Ovary (tissue), 9 donors: ENCODE data around the gene SLC2A1. TPM values are rescaled to one million over a fixed set of nuclear protein-coding genes. Genes with fewer than 3 reads are reported as not detected.
"Not testable (repeated sequence)": the region's sequence is repeated elsewhere in the genome, so short reads cannot be mapped to it uniquely, and the experiment has no call there.

ENCODE experiments used
- DNase-seq, 5 donors: peaks; one replicate each; pipeline ENCODE4 v3.0.0-alpha.2; 2019 to 2020
- H3K27ac ChIP-seq, 2 donors: fragments of 200-600 bp; one replicate each; pipeline versions ENCODE4 v1.5.1 to v1.8.0; 2019 to 2022
- H3K27me3 ChIP-seq: fragments of 200-600 bp; one replicate; pipeline ENCODE4 v1.8.0; 2022
- H3K36me3 ChIP-seq: fragments of 200-600 bp; sonication (generic); one replicate; pipeline ENCODE4 v1.5.1; 2019
- H3K4me1 ChIP-seq: one replicate; pipeline ENCODE4 v1.8.1; 2013; ENCODE audit warnings: mild to moderate bottlenecking, moderate library complexity; ENCODE audit not compliant: insufficient read depth
- H3K4me3 ChIP-seq: fragments of 200-600 bp; sonication (generic); one replicate; pipeline ENCODE4 v1.5.1; 2017
- H3K9me3 ChIP-seq, 2 donors: fragments of 200-600 bp in 1 of 2; sonication (generic) in 1 of 2; one replicate each; pipeline versions ENCODE4 v1.5.1 to v1.8.1; 2013 to 2019; ENCODE audit warnings: mild to moderate bottlenecking in 1 of 2, moderate library complexity in 1 of 2
- EP300 ChIP-seq: sonication (generic); formaldehyde crosslinking; IDR thresholded peaks from one replicate; pipeline ENCODE4 v1.6.1; 2017; ENCODE audit warnings: antibody characterized with exemption
- POLR2A ChIP-seq: fragments of 450-650 bp; IDR thresholded peaks from one replicate; pipeline ENCODE4 v1.6.1; 2017; ENCODE audit warnings: antibody characterized with exemption, mild to moderate bottlenecking, moderate library complexity
- WGBS, 3 donors: extraction: QIAGEN DNeasy Blood & Tissue Kit in 1 of 3; methylation state at CpG; one replicate each; pipeline versions ENCODE4 v1.1.5 to v1.1.7; 2013 to 2017; 5-methylcytosine and 5-hydroxymethylcytosine counted together
- intact Hi-C, 4 donors: fragments of 100-400 bp; cut with DNase I; formaldehyde crosslinking; loops; one replicate each; pipeline versions ENCODE4 v1.11.0 to v1.15.1; 2022 to 2023
- polyA plus RNA-seq, 2 donors: library from polyadenylated mRNA; stranded (reverse); fragments of 200-250 nt in 1 of 2; fragments of 350-450 nt in 1 of 2; fragmentation: Illumina TruSeq in 1 of 2; extraction: RNeasy Lipid Tissue Mini Kit (QIAGEN cat#74804) in 1 of 2; gene quantifications; one replicate each; pipeline ENCODE4 v1.2.3, GENCODE V29; 2013 to 2014
- total RNA-seq, 7 donors: library from RNA; depleted of rRNA in 2 of 7; stranded (reverse); fragments of >200 nt in 2 of 7; fragmentation: NEBNext Ultra II Directional in 3 of 7; extraction: Animal tissue kit (Norgen Biotek cat#: 25700) in 3 of 7; gene quantifications; one replicate each; pipeline versions ENCODE4 v1.1.0 to v1.2.4, GENCODE V29; 2016 to 2023
- TF ChIP-seq, protein P1 (sequence below), 3 donors: fragments of 450-650 bp in 2 of 3; fragments of 200-600 bp in 1 of 3; IDR thresholded peaks; one replicate each; pipeline versions ENCODE4 v1.5.1 to v1.8.0; 2016 to 2022; ENCODE audit warnings: antibody characterized with exemption in 3 of 3, mild to moderate bottlenecking in 1 of 3
- donor health status: DM: no; HTN: no; CAD: no; lungs with moderate emphysema.
- donor health status: DM: no; HTN: no; CAD: no.
- donor health status: Bipolar disorder and iron deficiency.
- donor health status: DM: yes; HTN: yes; CAD: no.
- donor health status: DM: no; HTN: no; CAD: no.
- donor health status: DM: yes; HTN: yes; CAD: no.

SLC2A1 gene
- total and polyA plus RNA-seq, 9 donors = 10.3 to 65.4 (median 19.2) TPM

DNA sequence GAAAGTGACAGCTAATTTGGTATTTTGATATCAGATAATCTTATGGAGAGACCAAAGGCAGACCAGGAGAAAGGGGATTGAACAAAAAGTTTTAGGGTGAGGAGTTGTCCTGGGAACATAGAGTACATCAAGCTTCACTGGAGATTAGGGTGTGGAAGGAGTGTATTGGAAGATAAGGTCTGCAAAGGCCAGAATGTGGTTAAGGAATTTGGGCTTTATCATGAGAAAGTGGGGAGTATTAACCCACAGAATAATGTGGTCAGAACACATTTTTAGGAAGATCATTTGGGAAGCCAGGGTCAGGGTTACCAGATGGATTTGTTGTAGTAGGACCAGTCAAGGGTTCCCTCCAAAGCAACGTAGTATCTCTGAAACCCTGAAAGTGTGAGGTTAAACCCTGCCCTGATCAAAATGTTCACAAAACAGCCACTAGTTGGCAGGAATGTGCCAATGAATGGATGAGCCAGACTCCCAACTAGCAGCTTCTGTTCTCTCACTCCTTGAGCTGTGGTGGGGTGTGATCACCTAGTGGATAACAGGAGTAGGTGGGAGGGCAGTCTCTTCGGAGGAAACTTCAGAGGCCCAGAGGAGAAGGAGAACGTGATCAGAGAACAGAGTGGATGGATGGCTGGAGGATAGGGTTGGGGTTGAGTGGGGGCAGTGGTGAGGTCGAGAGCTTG is 35.8 kb downstream of the SLC2A1 start:
- WGBS, 3 donors = 8 to 35% (median 28%) methylated on average over 4 of the region's 4 CpGs
- Histone ChIP-seq H3K27me3 (no peaks in the 10 kb centered on the region), H3K36me3 (no peaks in the 10 kb centered on the region), H3K4me1 (peaks cover 2% of the 10 kb centered on the region), H3K4me3 (no peak overlapping the region), H3K27ac (no peak overlapping the region), H3K9me3 (no peaks in the 10 kb centered on the region)
- no peak for DNase-seq
- intact Hi-C loops = loop anchor here in 2 of 4 donors (5.0 to 10.0 kb wide), 2 partner anchors 149 to 158 kb away; partner anchors contain the start of genes C1orf50 (in 1 of the 2) and P3H1 (in 1 of the 2)
- no peak for TF ChIP-seq EP300
- TF ChIP-seq, protein P1, sequence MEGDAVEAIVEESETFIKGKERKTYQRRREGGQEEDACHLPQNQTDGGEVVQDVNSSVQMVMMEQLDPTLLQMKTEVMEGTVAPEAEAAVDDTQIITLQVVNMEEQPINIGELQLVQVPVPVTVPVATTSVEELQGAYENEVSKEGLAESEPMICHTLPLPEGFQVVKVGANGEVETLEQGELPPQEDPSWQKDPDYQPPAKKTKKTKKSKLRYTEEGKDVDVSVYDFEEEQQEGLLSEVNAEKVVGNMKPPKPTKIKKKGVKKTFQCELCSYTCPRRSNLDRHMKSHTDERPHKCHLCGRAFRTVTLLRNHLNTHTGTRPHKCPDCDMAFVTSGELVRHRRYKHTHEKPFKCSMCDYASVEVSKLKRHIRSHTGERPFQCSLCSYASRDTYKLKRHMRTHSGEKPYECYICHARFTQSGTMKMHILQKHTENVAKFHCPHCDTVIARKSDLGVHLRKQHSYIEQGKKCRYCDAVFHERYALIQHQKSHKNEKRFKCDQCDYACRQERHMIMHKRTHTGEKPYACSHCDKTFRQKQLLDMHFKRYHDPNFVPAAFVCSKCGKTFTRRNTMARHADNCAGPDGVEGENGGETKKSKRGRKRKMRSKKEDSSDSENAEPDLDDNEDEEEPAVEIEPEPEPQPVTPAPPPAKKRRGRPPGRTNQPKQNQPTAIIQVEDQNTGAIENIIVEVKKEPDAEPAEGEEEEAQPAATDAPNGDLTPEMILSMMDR (IDR thresholded peaks at IDR 0.05) = peak; percentile 10 to 56 (median 38)

DNA sequence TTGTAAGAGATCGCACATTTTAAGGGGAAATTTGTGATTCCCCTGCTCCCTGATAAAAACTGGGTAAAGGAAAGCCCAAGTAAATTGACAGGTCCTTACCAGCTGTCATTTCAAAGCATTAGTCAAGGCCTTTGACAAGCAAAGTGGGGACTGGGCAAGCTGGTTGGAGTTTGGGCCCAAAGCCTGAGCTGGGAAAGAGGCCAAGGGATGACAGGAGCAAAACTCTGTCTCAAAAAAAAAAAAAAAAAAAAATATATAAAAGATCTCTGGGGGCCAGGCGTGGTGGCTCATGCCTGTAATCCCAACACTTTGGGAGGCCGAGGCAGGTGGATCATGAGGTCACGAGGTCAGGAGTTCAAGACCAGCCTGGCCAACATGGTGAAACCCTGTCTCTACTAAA is 36.9 kb downstream of the SLC2A1 start:
- Histone ChIP-seq H3K9me3 (no peaks in the 10 kb centered on the region), H3K4me3 (no peak overlapping the region), H3K4me1 (peaks cover 2% of the 10 kb centered on the region), H3K27me3 (no peaks in the 10 kb centered on the region), H3K27ac (no peak overlapping the region), H3K36me3 (no peaks in the 10 kb centered on the region)
- no peak for TF ChIP-seq EP300
- intact Hi-C loops = loop anchor here in 2 of 4 donors (5.0 to 10.0 kb wide), 2 partner anchors 151 to 157 kb away; partner anchors contain the start of genes C1orf50 (in 1 of the 2) and P3H1 (in 1 of the 2)
- 82 to 95% (median 91%) methylated on average over 4 of the region's 4 CpGs for WGBS, 3 donors
- DNase-seq = no peak

DNA sequence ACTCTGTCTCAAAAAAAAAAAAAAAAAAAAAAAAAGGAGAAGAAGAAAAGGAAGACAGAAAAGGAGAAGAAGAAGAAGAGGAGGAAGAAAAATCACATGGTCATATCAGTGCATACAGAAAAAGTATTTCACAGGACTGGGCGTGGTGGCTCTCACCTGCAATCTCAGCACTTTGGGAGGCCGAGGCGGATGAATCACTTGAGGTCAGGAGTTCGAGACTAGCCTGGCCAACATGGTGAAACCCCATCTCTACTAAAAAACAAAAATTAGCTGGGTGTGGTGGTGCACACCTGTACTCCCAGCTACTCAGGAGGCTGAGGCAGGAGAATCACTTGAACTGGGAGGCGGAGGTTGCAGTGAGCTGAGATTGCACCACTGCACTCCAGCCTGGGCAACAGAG is 39.0 kb downstream of the SLC2A1 start:
- not testable (repeated sequence) for H3K27ac ChIP-seq, H3K9me3 ChIP-seq, H3K4me1 ChIP-seq, H3K36me3 ChIP-seq, DNase-seq, H3K27me3 ChIP-seq, H3K4me3 ChIP-seq
- 89 to 92% (median 92%) methylated on average over 5 of the region's 5 CpGs for WGBS, 3 donors
- intact Hi-C loops = loop anchor here in 2 of 4 donors (5.0 to 10.0 kb wide), 2 partner anchors 153 to 155 kb away; partner anchors contain the start of genes C1orf50 (in 1 of the 2) and P3H1 (in 1 of the 2)

DNA sequence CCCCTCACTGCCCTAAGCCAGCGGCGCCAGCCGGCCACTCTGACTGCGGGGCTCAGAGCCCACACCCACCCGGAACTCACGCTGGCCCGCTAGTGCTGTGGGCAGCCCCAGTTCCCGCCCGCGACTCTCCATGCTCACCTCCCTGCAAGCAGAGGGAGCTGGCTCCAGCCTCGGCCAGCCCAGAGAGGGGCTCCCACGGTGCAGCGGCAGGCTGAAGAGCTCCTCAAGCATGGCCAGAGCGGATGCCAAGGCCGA is 41.5 kb downstream of the SLC2A1 start:
- H3K27me3 ChIP-seq = no peaks in the 10 kb centered on the region
- H3K27ac ChIP-seq = no peak overlapping the region
- intact Hi-C loops = no loop called here
- TF ChIP-seq, protein P1 (IDR thresholded peaks at IDR 0.05) = no peak
- TF ChIP-seq EP300 (no peak), POLR2A (no peak)
- no peaks in the 10 kb centered on the region for H3K9me3 ChIP-seq
- no peaks in the 10 kb centered on the region for H3K4me1 ChIP-seq
- H3K36me3 ChIP-seq = no peaks in the 10 kb centered on the region
- no peak overlapping the region for H3K4me3 ChIP-seq
- no peak for DNase-seq
- WGBS, 3 donors = 94 to 96% (median 95%) methylated on average over 12 to 15 of the region's 15 CpGs

DNA sequence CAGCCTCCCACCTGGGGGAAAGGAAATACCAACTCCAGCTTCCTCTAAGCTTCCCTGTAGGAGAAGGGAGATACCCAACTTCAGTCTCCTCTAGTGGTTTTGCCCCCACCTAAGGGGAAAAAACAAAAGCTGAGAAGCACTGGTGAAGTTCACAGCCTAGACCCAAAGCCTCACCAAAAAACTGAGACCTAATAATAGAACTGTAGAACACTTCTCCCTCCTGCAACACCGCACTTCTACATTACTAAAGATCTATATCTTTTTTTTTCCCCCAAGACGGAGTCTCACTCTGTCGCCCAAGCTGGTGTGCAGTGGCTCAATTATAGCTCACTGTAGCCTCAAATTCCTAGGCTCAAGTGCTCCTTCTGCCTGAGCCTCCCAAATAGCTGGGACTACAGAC is 43.2 kb downstream of the SLC2A1 start:
- TF ChIP-seq POLR2A (no peak), EP300 (no peak)
- TF ChIP-seq, protein P1 (IDR thresholded peaks at IDR 0.05) = no peak
- no peak for DNase-seq
- H3K4me3 ChIP-seq = no peak overlapping the region
- intact Hi-C loops = no loop called here
- no peaks in the 10 kb centered on the region for H3K27me3 ChIP-seq
- WGBS, 3 donors = 88 to 95% (median 95%) methylated on average over 3 of the region's 3 CpGs
- no peaks in the 10 kb centered on the region for H3K9me3 ChIP-seq
- H3K27ac ChIP-seq = no peak overlapping the region
- no peaks in the 10 kb centered on the region for H3K4me1 ChIP-seq
- no peaks in the 10 kb centered on the region for H3K36me3 ChIP-seq
